Central memory CD8-positive, alpha-beta T cell (primary cell): ENCODE results near the gene SAMD14.
A peak's percentile ranks its signal among the peaks of the same experiment; 100 is the strongest.

Experiments
- ATAC-seq: fragments of 150-1000 bp; cut with Tn5 transposase; replicated peaks from 2 replicates; pipeline ENCODE4 v1.10.0; 2022; ENCODE audit warnings: mild to moderate bottlenecking, moderate FRiP score, moderate number of reproducible peaks; ENCODE audit not compliant: poor library complexity, severe bottlenecking; ENCODE audit errors: extremely low read depth
- DNase-seq, 2 donors: peaks; one replicate each; pipeline ENCODE4 v3.0.0; 2021; ENCODE audit warnings: low spot score in 2 of 2
- H3K27ac Mint-ChIP-seq: one replicate; pipeline ENCODE4 v1.8.0; 2022; ENCODE audit warnings: low read depth, mild to moderate bottlenecking, moderate library complexity, mixed read lengths
- H3K27me3 Mint-ChIP-seq: one replicate; pipeline ENCODE4 v1.8.0; 2022; ENCODE audit warnings: mixed read lengths
- H3K36me3 Mint-ChIP-seq: one replicate; pipeline ENCODE4 v1.8.0; 2022; ENCODE audit warnings: mild to moderate bottlenecking, moderate library complexity, mixed read lengths; ENCODE audit not compliant: insufficient read depth
- H3K4me1 Mint-ChIP-seq: one replicate; pipeline ENCODE4 v1.8.0; 2022; ENCODE audit warnings: mixed read lengths
- H3K4me3 Mint-ChIP-seq: one replicate; pipeline ENCODE4 v1.8.0; 2022; ENCODE audit warnings: mild to moderate bottlenecking, moderate library complexity, mixed read lengths
- H3K9me3 Mint-ChIP-seq: one replicate; pipeline ENCODE4 v1.8.0; 2022; ENCODE audit warnings: mixed read lengths

The SAMD14 gene

GRCh38 chr17:50161023-50161910 lies 31.3 kb upstream of the SAMD14 start:
- Mint-ChIP-seq H3K27ac (peak overlapping the region; percentile 89), H3K9me3 (no peaks in the 10 kb centered on the region), H3K4me1 (peaks cover 29% of the 10 kb centered on the region), H3K36me3 (peaks cover 2% of the 10 kb centered on the region), H3K27me3 (no peaks in the 10 kb centered on the region), H3K4me3 (peak overlapping the region; percentile 72)
- DNase-seq (peak; percentile 91 to 92), ATAC-seq (peak; percentile 96)

GRCh38 chr17:50157891-50158290 lies 27.9 kb upstream of the SAMD14 start:
- H3K27ac Mint-ChIP-seq = no peak overlapping the region
- peaks cover 2% of the 10 kb centered on the region for H3K36me3 Mint-ChIP-seq
- ATAC-seq = no peak

DNA sequence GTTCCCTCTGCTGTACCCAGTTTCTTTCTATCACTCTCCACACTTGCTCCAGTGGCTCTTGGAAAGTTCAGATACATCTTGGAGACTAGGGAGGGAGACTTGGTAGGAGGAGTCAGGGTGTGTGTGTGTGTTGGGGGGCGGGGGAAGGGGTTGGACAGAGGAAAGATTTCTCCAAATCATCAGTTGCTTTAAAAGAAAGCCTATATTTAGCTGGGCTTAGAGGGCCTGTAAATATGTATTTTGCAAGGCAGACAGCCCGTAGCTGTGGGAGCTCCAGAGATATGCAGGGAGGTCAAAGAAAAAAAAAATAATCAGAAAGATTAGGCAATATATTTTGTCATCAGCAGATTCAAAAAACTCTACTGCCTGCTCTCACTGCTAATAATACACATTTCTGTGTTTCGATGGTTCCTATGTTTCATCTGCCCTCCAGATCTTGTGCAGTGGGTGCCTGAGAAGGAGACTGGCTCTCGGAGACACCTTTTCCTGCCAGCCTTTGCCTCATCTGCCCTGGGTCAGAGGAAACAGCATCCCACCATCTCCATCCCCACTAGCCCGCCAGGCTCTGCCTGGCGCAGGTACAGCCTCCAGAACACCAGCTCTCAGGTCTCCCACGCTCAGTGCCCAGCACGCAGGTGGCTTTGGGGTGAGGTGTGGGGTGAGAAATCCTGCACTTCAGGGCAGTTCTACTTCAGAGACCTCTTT lies 25.3 kb upstream of the SAMD14 start:
- H3K36me3 Mint-ChIP-seq = peaks cover 8% of the 10 kb centered on the region
- H3K27ac Mint-ChIP-seq = no peak overlapping the region
- DNase-seq = no peak
- peaks cover 18% of the 10 kb centered on the region for H3K4me1 Mint-ChIP-seq
- no peaks in the 10 kb centered on the region for H3K9me3 Mint-ChIP-seq
- H3K27me3 Mint-ChIP-seq = no peaks in the 10 kb centered on the region
- ATAC-seq = no peak
- no peak overlapping the region for H3K4me3 Mint-ChIP-seq

More at GRCh38 chr17:50157891-50158290, 27.9 kb upstream of the SAMD14 start:
- Mint-ChIP-seq H3K27me3 (no peaks in the 10 kb centered on the region), H3K4me1 (peaks cover 29% of the 10 kb centered on the region), H3K9me3 (no peaks in the 10 kb centered on the region), H3K4me3 (no peak overlapping the region)
- no peak for DNase-seq

GRCh38 chr17:50154604-50155003 lies 24.6 kb upstream of the SAMD14 start:
- Mint-ChIP-seq H3K36me3 (peaks cover 8% of the 10 kb centered on the region), H3K27ac (no peak overlapping the region)

DNA sequence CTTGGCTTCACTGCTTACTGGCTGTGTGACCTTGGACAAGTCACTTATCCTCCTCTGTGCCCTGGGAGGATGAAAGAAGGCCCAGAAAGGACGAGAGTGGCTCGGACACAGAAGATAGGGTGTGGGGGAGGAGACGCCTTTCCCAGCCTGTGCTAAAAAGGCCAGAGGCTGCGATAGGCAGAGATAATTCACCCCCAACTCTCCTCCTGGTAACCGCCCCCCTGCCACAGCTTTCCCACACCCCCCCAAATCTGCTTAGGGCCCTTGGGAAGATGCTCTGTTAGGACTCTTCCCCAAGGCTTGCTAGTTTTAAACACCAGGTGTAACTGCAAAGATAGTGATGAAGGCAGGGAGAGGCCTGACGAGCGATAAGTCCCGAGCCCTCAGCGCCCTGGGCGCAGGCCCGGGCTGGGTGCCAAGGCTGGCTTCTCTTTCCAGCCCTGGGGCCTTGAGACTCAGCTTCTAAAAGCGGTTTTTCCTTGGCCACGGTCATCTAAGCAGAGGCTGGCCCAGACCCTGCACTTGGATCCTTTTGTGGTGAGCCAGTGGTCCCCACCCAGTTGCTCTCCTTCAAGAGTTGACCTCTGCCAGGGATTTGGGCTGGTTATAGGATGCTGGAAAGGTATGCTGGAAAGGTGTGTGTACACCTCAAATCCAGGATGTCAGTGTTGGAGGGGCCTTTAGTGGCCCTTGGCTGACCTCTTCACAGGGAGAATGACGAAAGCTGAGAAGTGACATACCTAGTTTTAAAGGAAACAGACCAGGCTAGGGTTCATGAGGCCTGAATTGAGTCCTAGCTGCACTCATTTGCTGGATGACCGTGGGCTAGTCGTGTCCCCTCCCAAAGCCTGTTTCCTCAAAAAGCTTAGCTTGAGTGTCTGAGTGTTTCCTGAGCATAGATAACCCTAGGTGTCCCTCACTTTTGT lies 24.0 kb upstream of the SAMD14 start:
- Mint-ChIP-seq H3K27me3 (no peaks in the 10 kb centered on the region), H3K4me1 (peaks cover 18% of the 10 kb centered on the region), H3K4me3 (no peak overlapping the region), H3K9me3 (no peaks in the 10 kb centered on the region), H3K36me3 (peaks cover 8% of the 10 kb centered on the region), H3K27ac (no peak overlapping the region)
- DNase-seq = no peak
- ATAC-seq = no peak

More at GRCh38 chr17:50154604-50155003, 24.6 kb upstream of the SAMD14 start:
- H3K4me1 Mint-ChIP-seq = peaks cover 18% of the 10 kb centered on the region
- H3K27me3 Mint-ChIP-seq = no peaks in the 10 kb centered on the region
- ATAC-seq (no peak), DNase-seq (no peak)
- no peak overlapping the region for H3K4me3 Mint-ChIP-seq
- no peaks in the 10 kb centered on the region for H3K9me3 Mint-ChIP-seq

- Mint-ChIP-seq H3K27me3 (no peaks in the 10 kb centered on the region), H3K36me3 (peaks cover 11% of the 10 kb centered on the region), H3K9me3 (no peaks in the 10 kb centered on the region), H3K4me1 (peaks cover 16% of the 10 kb centered on the region), H3K4me3 (peak overlapping the region; percentile 89), H3K27ac (no peak overlapping the region)
- ATAC-seq (no peak), DNase-seq (no peak)
Observed at GRCh38 chr17:50152736-50153135, 22.8 kb upstream of the SAMD14 start.

- Mint-ChIP-seq H3K36me3 (peaks cover 15% of the 10 kb centered on the region), H3K27me3 (no peaks in the 10 kb centered on the region), H3K9me3 (no peaks in the 10 kb centered on the region), H3K27ac (peak overlapping the region; percentile 62), H3K4me1 (peaks cover 21% of the 10 kb centered on the region), H3K4me3 (peak overlapping the region; percentile 89)
- DNase-seq (no peak), ATAC-seq (no peak)
Observed at GRCh38 chr17:50151937-50152547, 22.1 kb upstream of the SAMD14 start.

DNA sequence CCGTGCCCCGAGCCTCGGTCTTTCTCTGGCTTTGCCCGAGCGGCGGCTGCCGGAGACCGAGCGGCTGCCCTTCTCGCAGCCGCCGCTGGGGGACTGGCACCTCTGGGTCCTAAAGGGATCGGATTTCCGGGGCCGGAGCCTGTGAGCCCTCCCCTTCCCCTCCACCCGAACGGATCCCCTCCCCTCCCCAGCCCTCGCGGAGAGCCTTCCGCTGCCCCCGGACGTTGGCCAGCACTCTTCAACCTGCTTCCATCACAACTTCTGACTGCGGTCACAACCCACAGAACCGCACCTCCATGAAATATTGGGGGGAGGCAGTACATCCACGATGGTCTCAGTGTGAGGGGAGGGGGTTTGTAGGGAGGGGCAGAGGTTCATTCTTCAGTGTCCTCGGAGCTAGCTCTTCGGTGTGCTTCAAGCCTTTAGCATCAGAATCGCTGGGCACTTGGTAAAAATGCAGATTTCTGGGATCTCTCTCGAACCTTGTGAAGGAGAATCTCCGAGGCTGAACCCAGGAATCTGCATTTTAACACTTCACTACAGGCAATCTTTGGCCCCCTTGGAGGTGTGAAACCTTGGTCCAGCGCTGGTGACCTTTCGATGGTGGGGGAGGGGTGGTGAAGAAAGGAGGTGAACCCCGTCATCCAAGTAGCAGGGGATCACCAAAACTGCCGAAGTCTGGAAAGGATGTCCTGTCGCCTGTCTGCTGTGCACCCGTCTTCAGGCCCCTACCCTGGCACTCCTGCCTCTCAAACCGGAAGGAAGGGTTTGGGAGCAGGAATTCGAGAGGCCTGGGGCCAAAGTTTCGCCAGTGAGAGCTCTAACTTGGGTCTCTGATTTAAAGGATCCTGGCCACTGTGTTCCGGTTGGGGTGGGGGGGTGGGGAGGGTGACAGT lies 21.3 kb upstream of the SAMD14 start:
- no peaks in the 10 kb centered on the region for H3K27me3 Mint-ChIP-seq
- H3K4me1 Mint-ChIP-seq = peaks cover 28% of the 10 kb centered on the region
- H3K4me3 Mint-ChIP-seq = peak overlapping the region; percentile 89
- ATAC-seq (peak; percentile 71), DNase-seq (peak; percentile 65 to 72)
- H3K27ac Mint-ChIP-seq = peak overlapping the region; percentile 64
- H3K36me3 Mint-ChIP-seq = peaks cover 18% of the 10 kb centered on the region
- H3K9me3 Mint-ChIP-seq = no peaks in the 10 kb centered on the region

GRCh38 chr17:50150354-50151040 lies 20.5 kb upstream of the SAMD14 start, which contains the start of gene PPP1R9B:
Gene PPP1R9B, minus strand, starts transcription at chr17:50150677. Its CDS starts 164 bp downstream, at chr17:50150513.
- H3K36me3 Mint-ChIP-seq = peaks cover 21% of the 10 kb centered on the region
- peak within 1 kb of the TSS; percentile 64 for H3K27ac Mint-ChIP-seq
- H3K4me3 Mint-ChIP-seq = peak within 1 kb of the TSS; percentile 89
- no peaks in the 10 kb centered on the region for H3K9me3 Mint-ChIP-seq
- H3K4me1 Mint-ChIP-seq = peaks cover 36% of the 10 kb centered on the region
- H3K27me3 Mint-ChIP-seq = no peaks in the 10 kb centered on the region
- ATAC-seq (peak; percentile 4), DNase-seq (no peak)

- Mint-ChIP-seq H3K27ac (peak overlapping the region; percentile 90), H3K27me3 (no peaks in the 10 kb centered on the region), H3K4me3 (peak overlapping the region; percentile 89), H3K4me1 (peaks cover 43% of the 10 kb centered on the region), H3K36me3 (peaks cover 21% of the 10 kb centered on the region), H3K9me3 (no peaks in the 10 kb centered on the region)
- DNase-seq (no peak), ATAC-seq (peak; percentile 12)
Observed at GRCh38 chr17:50149417-50150353, 19.7 kb upstream of the SAMD14 start.
